Measurements from ENCODE around the gene BICD1.

GRCh38 chr12:32312049-32312670 is 205.5 kb downstream of the BICD1 start:
- TF ChIP-seq CTCF (conservative IDR thresholded peaks at IDR 0.05): peak; percentile 72
- TF ChIP-seq EZH2 (IDR thresholded peaks at IDR 0.05; ENCODE audit: low read depth): no peak

All from PC-9 (cell line).